Calu3 (cell line): ENCODE results near the gene TSGA10IP. TPM values are rescaled to one million over a fixed set of nuclear protein-coding genes. Genes with fewer than 3 reads are reported as not detected.

Experiments used
- BruUV-seq: library from RNA; stranded (reverse); fragments of 400-500 nt; replicated peaks from 2 replicates; lab custom pipeline; 2021; lab: Mats Ljungman, UMichigan
- CTCF ChIA-PET: fragments of 300-600 bp; sonication (Branson Sonifier 250); formaldehyde crosslinking; loops from one replicate; lab custom pipeline; 2022; ENCODE audit warnings: antibody characterized with exemption; lab: Charles Lee
- DNase-seq: peaks from one replicate; pipeline ENCODE4 v3.0.0; 2022
- H3K27ac Mint-ChIP-seq: one replicate; pipeline ENCODE4 v1.8.0; 2022; ENCODE audit warnings: mixed read lengths; ENCODE audit not compliant: unreplicated experiment
- H3K27me3 Mint-ChIP-seq: one replicate; pipeline ENCODE4 v1.8.0; 2022; ENCODE audit warnings: mixed read lengths; ENCODE audit not compliant: unreplicated experiment
- H3K36me3 Mint-ChIP-seq: one replicate; pipeline ENCODE4 v1.8.0; 2022; ENCODE audit warnings: mild to moderate bottlenecking, moderate library complexity, mixed read lengths; ENCODE audit not compliant: insufficient read depth, unreplicated experiment
- H3K4me1 Mint-ChIP-seq: one replicate; pipeline ENCODE4 v1.8.0; 2022; ENCODE audit warnings: mild to moderate bottlenecking, low read depth, mixed read lengths; ENCODE audit not compliant: unreplicated experiment
- H3K4me3 Mint-ChIP-seq: one replicate; pipeline ENCODE4 v1.8.0; 2022; ENCODE audit warnings: mild to moderate bottlenecking, low read depth, moderate library complexity, mixed read lengths; ENCODE audit not compliant: unreplicated experiment
- H3K9me3 Mint-ChIP-seq: one replicate; pipeline ENCODE4 v1.8.0; 2022; ENCODE audit warnings: low read depth, mixed read lengths; ENCODE audit not compliant: unreplicated experiment
- intact Hi-C: fragments of 100-400 bp; cut with micrococcal nuclease; formaldehyde crosslinking; loops from one replicate; pipeline ENCODE4 v1.10.0; 2022; ENCODE audit not compliant: unreplicated experiment
- total RNA-seq: library from RNA; stranded (reverse); gene quantifications from 2 replicates; pipeline ENCODE4 v1.2.3, GENCODE V29; 2022
- TF ChIP-seq, protein P1 (sequence below): fragments of 200-600 bp; IDR thresholded peaks from one replicate; pipeline ENCODE4 v1.8.0; 2022; ENCODE audit warnings: antibody characterized with exemption; ENCODE audit not compliant: unreplicated experiment

TSGA10IP gene
- total RNA-seq, 1 experiment from 2014 or later, result not detected

DNA sequence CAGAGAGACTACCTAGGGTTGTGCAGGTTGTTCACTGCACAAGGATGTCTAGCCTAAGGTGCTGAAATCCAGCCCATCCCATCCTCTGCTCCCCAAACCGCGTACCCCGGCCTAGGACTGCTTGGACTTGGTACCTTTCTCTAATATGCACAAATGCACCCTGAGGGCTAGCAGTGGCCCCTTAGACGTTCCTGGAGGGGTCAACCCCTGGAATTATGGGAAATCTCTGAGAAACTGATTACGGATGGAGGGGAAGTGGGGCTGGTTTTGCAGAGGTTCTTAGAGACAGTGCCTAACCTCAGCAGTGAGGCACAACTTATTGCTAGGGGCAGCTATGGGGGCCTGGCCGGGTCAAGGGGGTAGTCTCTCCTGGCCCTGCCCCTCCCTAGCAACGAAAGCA lies 28.9 kb upstream of the TSGA10IP start:
- Mint-ChIP-seq H3K36me3 (peaks cover 67% of the 10 kb centered on the region), H3K27ac (peak overlapping the region; percentile 99), H3K4me3 (peak overlapping the region; percentile 94), H3K27me3 (no peaks in the 10 kb centered on the region), H3K9me3 (no peaks in the 10 kb centered on the region), H3K4me1 (peaks cover 56% of the 10 kb centered on the region)
- CTCF ChIA-PET, result interaction anchor here (0.5 to 1.4 kb wide), 4 partner anchors 11 to 1191 kb away, joined by 3 to 16 read pairs (median 5); partner anchors contain the start of gene FIBP
- intact Hi-C loops, result no loop called here
- no TSS peak for BruUV-seq
- no peak for DNase-seq
- TF ChIP-seq, protein P1, sequence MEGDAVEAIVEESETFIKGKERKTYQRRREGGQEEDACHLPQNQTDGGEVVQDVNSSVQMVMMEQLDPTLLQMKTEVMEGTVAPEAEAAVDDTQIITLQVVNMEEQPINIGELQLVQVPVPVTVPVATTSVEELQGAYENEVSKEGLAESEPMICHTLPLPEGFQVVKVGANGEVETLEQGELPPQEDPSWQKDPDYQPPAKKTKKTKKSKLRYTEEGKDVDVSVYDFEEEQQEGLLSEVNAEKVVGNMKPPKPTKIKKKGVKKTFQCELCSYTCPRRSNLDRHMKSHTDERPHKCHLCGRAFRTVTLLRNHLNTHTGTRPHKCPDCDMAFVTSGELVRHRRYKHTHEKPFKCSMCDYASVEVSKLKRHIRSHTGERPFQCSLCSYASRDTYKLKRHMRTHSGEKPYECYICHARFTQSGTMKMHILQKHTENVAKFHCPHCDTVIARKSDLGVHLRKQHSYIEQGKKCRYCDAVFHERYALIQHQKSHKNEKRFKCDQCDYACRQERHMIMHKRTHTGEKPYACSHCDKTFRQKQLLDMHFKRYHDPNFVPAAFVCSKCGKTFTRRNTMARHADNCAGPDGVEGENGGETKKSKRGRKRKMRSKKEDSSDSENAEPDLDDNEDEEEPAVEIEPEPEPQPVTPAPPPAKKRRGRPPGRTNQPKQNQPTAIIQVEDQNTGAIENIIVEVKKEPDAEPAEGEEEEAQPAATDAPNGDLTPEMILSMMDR, result no peak

DNA sequence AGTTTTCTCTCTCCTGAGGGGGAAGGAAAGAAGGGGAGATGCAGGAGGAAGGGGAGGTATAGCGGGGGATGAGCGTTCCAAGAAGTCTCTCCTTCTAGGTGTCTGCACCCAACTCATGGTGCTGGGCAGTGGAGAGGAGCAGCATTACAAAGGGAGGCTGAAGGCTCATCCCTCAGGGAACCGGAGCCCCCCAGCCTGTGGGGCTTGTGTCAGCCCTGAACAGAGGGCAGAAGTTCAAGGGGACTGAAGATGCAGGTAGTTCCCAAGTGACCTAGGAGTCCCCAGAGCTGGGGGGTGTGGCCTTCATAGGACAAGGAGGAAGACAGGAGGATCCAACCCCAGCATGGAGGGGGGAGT lies 28.2 kb upstream of the TSGA10IP start:
- Mint-ChIP-seq H3K4me1 (peaks cover 49% of the 10 kb centered on the region), H3K27ac (peak overlapping the region; percentile 99), H3K9me3 (no peaks in the 10 kb centered on the region), H3K36me3 (peaks cover 67% of the 10 kb centered on the region), H3K4me3 (peak overlapping the region; percentile 94), H3K27me3 (no peaks in the 10 kb centered on the region)
- BruUV-seq, result no TSS peak
- CTCF ChIA-PET, result no interaction called here
- DNase-seq, result no peak
- TF ChIP-seq, protein P1, result no peak
- intact Hi-C loops, result no loop called here

DNA sequence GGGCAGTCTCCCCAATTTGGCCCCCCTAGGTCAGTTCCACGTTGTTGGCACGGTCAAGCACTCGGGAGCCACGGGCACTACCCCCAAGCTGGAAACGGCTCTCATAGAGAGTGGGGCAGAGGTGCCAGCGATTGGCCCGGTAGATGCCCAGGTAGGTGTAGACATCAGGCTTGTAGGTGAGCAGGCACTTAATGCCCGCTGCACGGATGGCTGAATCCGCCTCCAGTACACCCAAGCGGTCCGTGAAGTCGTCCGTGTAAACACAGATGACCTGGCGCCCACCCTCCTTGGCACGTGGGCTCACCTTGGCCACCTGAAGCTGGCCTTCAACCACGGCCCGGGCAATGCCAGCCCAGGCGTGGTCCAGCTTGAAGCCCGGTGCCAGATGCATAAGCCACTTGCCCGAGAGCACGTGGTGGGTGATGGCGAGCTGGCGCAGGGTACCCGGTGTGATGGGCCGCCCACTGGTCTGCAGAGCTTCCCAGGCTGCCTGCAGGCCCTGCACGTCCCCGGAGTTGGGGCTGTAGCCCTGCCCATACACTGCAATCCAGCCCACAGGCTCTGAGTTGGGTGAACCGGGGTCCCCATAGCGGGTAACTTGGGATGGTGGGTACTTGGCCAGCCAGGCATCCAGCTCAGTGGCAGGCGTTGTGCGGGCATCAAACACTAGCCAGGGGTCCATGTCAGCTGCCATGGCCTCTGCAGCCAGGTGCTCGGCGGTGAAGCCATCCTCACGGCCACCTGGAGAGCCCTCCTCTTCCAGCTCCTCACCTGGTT lies 27.7 kb upstream of the TSGA10IP start:
- Mint-ChIP-seq H3K4me3 (peak overlapping the region; percentile 94), H3K9me3 (no peaks in the 10 kb centered on the region), H3K4me1 (peaks cover 44% of the 10 kb centered on the region), H3K27ac (peak overlapping the region; percentile 99), H3K27me3 (no peaks in the 10 kb centered on the region), H3K36me3 (peaks cover 72% of the 10 kb centered on the region)
- TSS peak; percentile 73 for BruUV-seq
- no peak for DNase-seq
- TF ChIP-seq, protein P1, result no peak
- intact Hi-C loops, result no loop called here
- CTCF ChIA-PET, result no interaction called here

DNA sequence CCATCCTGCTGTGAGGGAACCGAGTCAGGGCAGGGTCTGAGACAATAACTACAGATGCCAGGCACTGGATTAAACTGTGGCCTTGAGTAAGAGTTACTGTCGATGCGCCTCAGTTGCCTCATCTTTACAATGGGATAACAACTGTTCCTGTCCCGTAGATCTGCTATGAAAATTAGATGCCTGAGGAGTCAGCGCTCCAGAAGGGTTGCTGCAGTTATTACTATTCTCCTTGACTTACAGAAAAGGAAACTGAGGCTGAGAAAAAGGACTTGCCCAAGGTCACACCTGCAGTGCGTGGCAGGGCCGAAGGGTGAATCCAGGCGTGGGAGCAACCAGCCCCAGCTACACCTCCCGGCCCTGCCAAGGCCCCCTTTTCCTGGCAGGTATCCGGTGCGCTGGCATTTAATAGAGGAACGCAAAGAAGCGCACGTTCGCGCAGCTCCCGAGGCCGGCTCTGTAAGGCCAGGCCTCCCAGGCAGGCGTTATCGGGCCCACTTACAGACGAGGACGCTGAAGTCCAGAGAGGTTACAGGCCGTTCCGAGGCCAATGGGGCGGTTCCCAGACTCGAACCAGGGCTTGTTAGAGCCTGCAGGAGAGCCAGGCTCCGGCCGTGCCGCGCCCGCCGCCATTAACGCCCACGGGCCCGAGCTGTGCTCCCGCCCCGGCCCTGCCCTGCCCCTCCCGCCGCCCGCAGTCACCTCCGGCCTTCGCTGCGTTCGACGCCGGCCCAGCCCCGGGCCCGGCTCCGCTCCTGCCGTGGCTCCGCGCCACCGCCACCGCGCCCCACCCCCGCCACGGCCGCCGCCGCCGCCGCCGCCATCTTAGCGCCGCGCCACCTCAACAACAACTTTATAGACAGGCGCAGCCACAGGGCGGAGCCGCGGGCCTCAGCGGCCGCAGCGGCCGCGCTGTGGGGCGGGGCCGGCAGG lies 26.8 kb upstream of the TSGA10IP start, which contains the start of gene C11orf68:
Gene C11orf68, minus strand, starts transcription at position 852 of the 930 bp plus-strand sequence. Its CDS starts 31 bp downstream, at position 821.
- H3K36me3 Mint-ChIP-seq, result peaks cover 74% of the 10 kb centered on the region
- peak within 1 kb of the TSS; percentile 94 for H3K4me3 Mint-ChIP-seq
- BruUV-seq, result no TSS peak
- CTCF ChIA-PET, result interaction anchor here (0.5 kb wide), 1 partner anchor 9 kb away, joined by 3 read pairs; no protein-coding TSS in a partner anchor
- TF ChIP-seq, protein P1, result no peak
- peaks cover 40% of the 10 kb centered on the region for H3K4me1 Mint-ChIP-seq
- no peaks in the 10 kb centered on the region for H3K9me3 Mint-ChIP-seq
- H3K27ac Mint-ChIP-seq, result peak within 1 kb of the TSS; percentile 56
- intact Hi-C loops, result no loop called here
- H3K27me3 Mint-ChIP-seq, result no peaks in the 10 kb centered on the region
- no peak for DNase-seq
